GM06990 (cell line): ENCODE measurements around the gene CPTP.

ENCODE experiments used
- DNase-seq: peaks from one replicate; pipeline ENCODE4 v3.0.0-alpha.2; 2011; ENCODE audit not compliant: insufficient read length; ENCODE audit errors: extremely low read depth
- H3K27me3 ChIP-seq: replicated peaks from 2 replicates; pipeline ENCODE4 v1.6.0; 2011; ENCODE audit warnings: low read length; ENCODE audit not compliant: control insufficient read depth, insufficient read depth
- H3K36me3 ChIP-seq: 2 replicates; pipeline ENCODE4 v1.5.1; 2011; ENCODE audit warnings: low read length; ENCODE audit not compliant: control insufficient read depth, insufficient read depth
- H3K4me3 ChIP-seq: replicated peaks from 2 replicates; pipeline ENCODE4 v1.5.1; 2011; ENCODE audit warnings: low read depth, mild to moderate bottlenecking, control low read depth, low read length
- CTCF ChIP-seq: IDR thresholded peaks from 2 replicates; pipeline ENCODE4 v1.5.1; 2011; ENCODE audit warnings: low read length, control low read depth, mild to moderate bottlenecking, inconsistent platforms; ENCODE audit not compliant: insufficient read depth, poor library complexity, severe bottlenecking

CPTP gene

GRCh38 chr1:1352786-1353388 lies 28.3 kb downstream of the CPTP start:
- no peak overlapping the region for H3K4me3 ChIP-seq
- TF ChIP-seq CTCF = no peak
- no peaks in the 10 kb centered on the region for H3K36me3 ChIP-seq
- no peaks in the 10 kb centered on the region; the same call in 1 of the 2 replicates for H3K27me3 ChIP-seq
- no peak for DNase-seq

DNA sequence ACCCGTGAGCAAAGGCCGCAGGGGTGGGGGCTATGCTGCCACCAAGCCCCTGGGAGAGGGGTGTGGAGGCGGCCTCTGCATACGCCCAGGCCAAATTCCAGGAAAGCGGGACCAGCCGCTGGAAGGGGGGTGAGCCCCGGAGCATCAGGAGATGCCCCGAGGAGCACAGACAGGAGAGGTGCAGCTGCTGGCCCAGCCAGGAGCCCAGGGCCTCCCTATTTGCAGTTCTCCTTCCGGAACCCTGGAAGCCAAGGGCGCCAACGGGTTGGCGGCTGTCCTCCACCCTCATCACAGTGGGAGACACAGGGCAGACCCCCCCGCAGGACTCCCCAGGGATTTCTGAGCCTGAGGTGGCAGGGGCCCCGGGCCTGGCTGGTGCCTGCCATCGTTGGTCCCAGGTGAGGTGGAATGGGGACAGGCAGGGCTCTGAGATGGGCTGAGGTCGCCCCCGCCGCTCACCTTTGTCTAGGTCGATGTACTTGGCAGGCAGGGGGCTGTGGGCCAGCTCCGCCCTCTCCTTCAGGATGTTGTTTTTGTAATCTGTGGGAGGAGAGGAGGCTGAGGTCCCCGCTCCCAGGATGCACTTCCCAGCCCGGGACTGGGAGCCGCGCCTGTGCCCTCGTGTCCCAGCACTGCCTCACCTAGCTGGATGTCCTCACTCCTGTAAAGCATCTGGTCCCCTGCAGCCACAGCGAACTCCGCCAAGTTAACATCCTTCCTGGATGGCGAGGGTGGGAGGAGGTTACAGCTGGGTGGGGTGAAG lies 29.0 kb downstream of the CPTP start:
- DNase-seq = no peak
- Histone ChIP-seq H3K27me3 (no peaks in the 10 kb centered on the region; the same call in 1 of the 2 replicates), H3K36me3 (no peaks in the 10 kb centered on the region), H3K4me3 (no peak overlapping the region)
- TF ChIP-seq CTCF = no peak

DNA sequence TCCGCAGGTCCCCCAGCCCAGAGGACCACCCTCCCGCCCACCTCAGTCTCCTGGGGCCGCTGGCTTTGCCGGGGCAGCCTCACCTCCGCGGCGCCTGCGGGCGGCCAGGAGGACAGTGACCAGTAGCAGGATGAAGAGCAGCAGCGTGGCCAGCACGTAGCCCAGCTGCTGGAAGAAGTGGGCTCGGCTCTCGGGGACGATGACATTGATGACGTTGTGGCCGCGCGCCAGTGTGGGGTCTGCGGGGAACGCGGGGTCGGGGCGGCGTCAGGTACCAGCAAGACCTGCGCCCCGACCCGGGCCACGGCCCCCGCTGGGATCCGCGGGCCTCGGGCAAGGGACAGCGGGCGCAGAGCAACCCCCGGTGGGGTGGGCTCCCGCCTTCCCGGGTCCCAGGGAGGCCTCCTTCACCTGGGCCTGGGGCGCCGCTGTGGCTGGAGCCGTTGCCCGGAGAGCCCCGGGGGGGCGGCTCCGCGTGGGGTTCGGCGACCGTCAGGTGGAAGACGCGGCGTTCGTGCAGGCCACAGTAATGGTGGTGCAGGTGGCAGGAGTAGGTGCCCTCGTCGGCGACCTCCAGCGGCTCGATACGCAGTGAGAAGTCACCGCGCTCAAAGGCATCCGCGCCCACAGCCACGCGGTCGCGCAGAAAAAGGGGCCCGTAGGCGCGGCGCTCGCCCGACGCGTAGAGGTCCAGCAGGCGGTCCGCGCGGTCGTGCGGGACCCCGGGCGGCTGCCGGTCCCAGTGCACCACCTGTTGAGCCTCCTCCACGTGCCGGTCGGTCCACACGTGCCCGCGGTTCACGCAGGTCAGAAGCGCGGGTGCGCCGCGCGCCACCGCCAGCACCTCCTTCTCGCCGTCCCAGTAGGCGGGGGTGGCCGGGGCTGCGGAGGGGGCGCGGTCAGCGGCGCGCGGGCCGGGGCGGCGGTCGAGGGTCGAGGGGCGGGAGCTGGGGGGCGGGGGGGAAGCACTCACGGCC lies 30.0 kb downstream of the CPTP start:
- no peak overlapping the region for H3K4me3 ChIP-seq

DNA sequence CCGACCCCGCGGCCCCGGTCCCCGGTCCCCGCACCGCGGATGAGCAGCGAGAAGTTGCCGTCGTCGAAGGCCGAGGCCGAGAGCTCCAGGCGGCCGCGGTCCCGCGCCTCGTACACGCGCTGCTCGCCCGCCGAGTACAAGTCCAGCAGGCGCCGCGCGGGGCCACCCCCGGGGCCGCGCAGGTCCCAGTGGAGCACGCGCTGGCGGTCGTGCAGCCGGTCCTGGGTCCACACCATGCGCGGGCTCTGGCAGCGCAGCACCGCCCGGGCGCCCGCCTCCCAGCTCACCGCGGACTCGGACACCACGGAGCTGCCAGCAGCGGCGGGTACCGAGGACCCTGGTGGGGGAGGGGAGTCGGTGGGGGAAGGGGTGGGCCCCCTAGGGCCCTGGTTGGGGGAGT lies 30.8 kb downstream of the CPTP start:
- no peak for TF ChIP-seq CTCF
- no peak for DNase-seq
- H3K36me3 ChIP-seq = no peaks in the 10 kb centered on the region
- H3K27me3 ChIP-seq = no peaks in the 10 kb centered on the region; the same call in 1 of the 2 replicates
- H3K4me3 ChIP-seq = no peak overlapping the region

More for the DNA sequence above, 30.0 kb downstream of the CPTP start:
- DNase-seq = no peak
- no peak for TF ChIP-seq CTCF
- no peaks in the 10 kb centered on the region for H3K36me3 ChIP-seq
- no peaks in the 10 kb centered on the region; the same call in 1 of the 2 replicates for H3K27me3 ChIP-seq

- Histone ChIP-seq H3K36me3 (no peaks in the 10 kb centered on the region), H3K27me3 (no peaks in the 10 kb centered on the region; the same call in 1 of the 2 replicates), H3K4me3 (no peak overlapping the region)
- no peak for DNase-seq
- no peak for TF ChIP-seq CTCF
These were observed 31.7 kb downstream of the CPTP start for GRCh38 chr1:1356166-1356795.
